ENCODE measurements around the gene KSR1.

DNA sequence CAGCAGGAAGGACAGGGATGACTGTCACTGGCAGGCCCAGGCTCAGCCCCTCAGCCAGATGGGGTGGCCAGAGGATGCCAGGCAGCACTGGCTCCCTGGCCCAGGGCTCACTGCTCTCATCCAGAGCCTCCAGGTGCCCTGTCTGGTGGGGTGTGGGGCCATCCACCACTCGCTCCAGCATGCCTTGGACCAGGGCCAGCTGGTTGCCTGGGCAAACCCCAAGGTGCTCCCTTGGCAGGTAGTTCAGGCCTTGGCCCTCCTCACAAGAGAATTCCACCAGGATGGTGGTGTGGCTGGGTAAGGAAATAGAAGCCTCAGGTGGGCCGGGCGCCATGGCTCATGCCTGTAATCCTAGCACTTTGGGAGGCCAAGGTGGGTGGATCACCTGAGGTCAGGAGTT lies 204.2 kb downstream of the KSR1 start:
- TF ChIP-seq, protein P1, sequence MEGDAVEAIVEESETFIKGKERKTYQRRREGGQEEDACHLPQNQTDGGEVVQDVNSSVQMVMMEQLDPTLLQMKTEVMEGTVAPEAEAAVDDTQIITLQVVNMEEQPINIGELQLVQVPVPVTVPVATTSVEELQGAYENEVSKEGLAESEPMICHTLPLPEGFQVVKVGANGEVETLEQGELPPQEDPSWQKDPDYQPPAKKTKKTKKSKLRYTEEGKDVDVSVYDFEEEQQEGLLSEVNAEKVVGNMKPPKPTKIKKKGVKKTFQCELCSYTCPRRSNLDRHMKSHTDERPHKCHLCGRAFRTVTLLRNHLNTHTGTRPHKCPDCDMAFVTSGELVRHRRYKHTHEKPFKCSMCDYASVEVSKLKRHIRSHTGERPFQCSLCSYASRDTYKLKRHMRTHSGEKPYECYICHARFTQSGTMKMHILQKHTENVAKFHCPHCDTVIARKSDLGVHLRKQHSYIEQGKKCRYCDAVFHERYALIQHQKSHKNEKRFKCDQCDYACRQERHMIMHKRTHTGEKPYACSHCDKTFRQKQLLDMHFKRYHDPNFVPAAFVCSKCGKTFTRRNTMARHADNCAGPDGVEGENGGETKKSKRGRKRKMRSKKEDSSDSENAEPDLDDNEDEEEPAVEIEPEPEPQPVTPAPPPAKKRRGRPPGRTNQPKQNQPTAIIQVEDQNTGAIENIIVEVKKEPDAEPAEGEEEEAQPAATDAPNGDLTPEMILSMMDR (conservative IDR thresholded peaks at IDR 0.05), result no peak
- no peak for TF ChIP-seq ZFX (IDR thresholded peaks at IDR 0.05)
